A549 (cell line): Measurements from ENCODE around the gene KTN1. TPM values are rescaled to one million over a fixed set of nuclear protein-coding genes. Genes with fewer than 3 reads are reported as not detected.

Source experiments
- ATAC-seq, 2 experiments: fragments of 200-7000 bp in 1 of 2; fragments of >200 bp in 1 of 2; cut with Nextera tagmentation in 1 of 2; cut with Tn5 transposase in 1 of 2; 3 replicates each; pipeline versions ENCODE4 v1.8.0 to v1.9.1; 2018 to 2020; ENCODE audit warnings: mild to moderate bottlenecking in 1 of 2, moderate library complexity in 1 of 2
- CTCF ChIA-PET: fragments of 300-600 bp; sonication (Branson Sonifier 250); formaldehyde crosslinking; extraction: SDS; loops from one replicate; lab custom pipeline; 2021; ENCODE audit warnings: antibody characterized with exemption, inconsistent platforms; lab: Yijun Ruan, JAX
- POLR2A ChIA-PET: fragments of 350-600 bp; formaldehyde crosslinking; extraction: SDS; loops from one replicate; lab custom pipeline; 2021; ENCODE audit warnings: antibody characterized with exemption, inconsistent platforms; lab: Yijun Ruan, JAX
- DNase-seq, 2 experiments: peaks; one replicate each; pipeline versions ENCODE4 v3.0.0 to v3.0.0-alpha.2; 2011 to 2016; ENCODE audit warnings: low read depth in 1 of 2, low spot score in 1 of 2
- FAIRE-seq: peaks from 2 replicates; lab custom pipeline; 2011; peaks lifted over from hg19 to GRCh38; lab: Jason Lieb, UNC
- H3K27ac ChIP-seq, 2 experiments: fragments of >200 bp; sonication (Bioruptor Twin); formaldehyde crosslinking; 3 replicates each; pipeline ENCODE4 v1.5.1; 2016 to 2017
- H3K4me1 ChIP-seq: fragments of >200 bp; sonication (Bioruptor Twin); formaldehyde crosslinking; 3 replicates; pipeline ENCODE4 v1.6.1; 2016
- H3K4me2 ChIP-seq: fragments of >200 bp; sonication (Bioruptor Twin); formaldehyde crosslinking; 3 replicates; pipeline ENCODE4 v1.6.1; 2016
- H3K4me3 ChIP-seq: fragments of >200 bp; sonication (Bioruptor Twin); formaldehyde crosslinking; 3 replicates; pipeline ENCODE4 v1.5.1; 2016
- H3K9me3 ChIP-seq: fragments of >200 bp; sonication (Bioruptor Twin); formaldehyde crosslinking; 3 replicates; pipeline ENCODE4 v1.6.1; 2016
- CBX8 ChIP-seq: fragments of 200-600 bp; sonication (generic); IDR thresholded peaks from 2 replicates; pipeline ENCODE4 v1.6.1; 2016
- CEBPB ChIP-seq, 2 experiments: fragments of >200 bp in 1 of 2; sonication (Bioruptor Twin) in 1 of 2; formaldehyde crosslinking in 1 of 2; IDR thresholded peaks; 2 replicates each; pipeline ENCODE4 v1.6.1; 2012 to 2016
- CHD2 ChIP-seq: fragments of 150-350 bp; IDR thresholded peaks from 2 replicates; pipeline ENCODE4 v1.6.1; 2014; ENCODE audit warnings: low read length; ENCODE audit not compliant: partially characterized antibody
- CHD4 ChIP-seq: fragments of 200-600 bp; sonication (generic); IDR thresholded peaks from 2 replicates; pipeline ENCODE4 v1.6.1; 2016; ENCODE audit warnings: antibody characterized with exemption, mild to moderate bottlenecking, borderline replicate concordance
- CTCF ChIP-seq: fragments of >200 bp; sonication (Bioruptor Twin); formaldehyde crosslinking; IDR thresholded peaks from 3 replicates; pipeline ENCODE4 v1.5.1; 2016
- EHF ChIP-seq: fragments of 250-450 bp; sonication (Bioruptor Pico); IDR thresholded peaks from 2 replicates; pipeline ENCODE4 v1.5.0; 2020; ENCODE audit warnings: mild to moderate bottlenecking
- ELK1 ChIP-seq: fragments of 150-350 bp; IDR thresholded peaks from 2 replicates; pipeline ENCODE4 v1.6.1; 2014; ENCODE audit warnings: low read depth, mild to moderate bottlenecking, low read length
- EP300 ChIP-seq, 2 experiments: fragments of >200 bp; sonication (Bioruptor Twin); formaldehyde crosslinking; IDR thresholded peaks; 2 replicates in 1 of 2; 3 replicates in 1 of 2; pipeline ENCODE4 v1.6.1; 2016 to 2017
- FOSL2 ChIP-seq, 2 experiments: fragments of 450-650 bp in 1 of 2; fragments of >200 bp in 1 of 2; sonication (Bioruptor Twin) in 1 of 2; formaldehyde crosslinking; IDR thresholded peaks; 2 replicates each; pipeline versions ENCODE4 v1.5.0 to v1.6.1; 2016 to 2020; ENCODE audit warnings: mild to moderate bottlenecking in 1 of 2, moderate library complexity in 1 of 2
- FOXS1 ChIP-seq: fragments of 250-450 bp; sonication (Bioruptor Pico); IDR thresholded peaks from 2 replicates; pipeline ENCODE4 v1.5.0; 2020; ENCODE audit warnings: mild to moderate bottlenecking, moderate library complexity
- HDAC2 ChIP-seq: fragments of 200-600 bp; sonication (generic); IDR thresholded peaks from 2 replicates; pipeline ENCODE4 v1.6.1; 2016
- HEYL ChIP-seq: fragments of 250-450 bp; sonication (Bioruptor Pico); IDR thresholded peaks from 2 replicates; pipeline ENCODE4 v1.8.0; 2021; ENCODE audit warnings: mild to moderate bottlenecking, moderate library complexity
- HMGXB4 ChIP-seq: fragments of 250-450 bp; sonication (Bioruptor Pico); IDR thresholded peaks from 2 replicates; pipeline ENCODE4 v1.5.0; 2021; ENCODE audit warnings: mild to moderate bottlenecking, moderate library complexity, borderline replicate concordance
- HOXB13 ChIP-seq: fragments of 250-450 bp; sonication (Bioruptor Pico); IDR thresholded peaks from 2 replicates; pipeline ENCODE4 v1.5.0; 2020; ENCODE audit warnings: low read depth, mild to moderate bottlenecking, moderate library complexity
- KDM1A ChIP-seq: fragments of 200-600 bp; sonication (generic); IDR thresholded peaks from 2 replicates; pipeline ENCODE4 v1.6.1; 2016; ENCODE audit warnings: low read depth, mild to moderate bottlenecking
- MYC ChIP-seq: IDR thresholded peaks from 2 replicates; pipeline ENCODE4 v1.6.1; 2012; ENCODE audit warnings: mild to moderate bottlenecking, inconsistent platforms, low read length, improper control_type of control experiment, borderline replicate concordance
- NFE2L2 ChIP-seq: fragments of 150-350 bp; conservative IDR thresholded peaks from 2 replicates; pipeline ENCODE4 v1.6.1; 2014; ENCODE audit warnings: low read length
- PBX3 ChIP-seq: IDR thresholded peaks from 2 replicates; pipeline ENCODE4 v1.6.1; 2012
- POLR2AphosphoS2 ChIP-seq: conservative IDR thresholded peaks from 2 replicates; pipeline ENCODE4 v1.6.1; 2012; ENCODE audit warnings: low read length, improper control_type of control experiment, inconsistent platforms
- RAD21 ChIP-seq, 2 experiments: fragments of >200 bp in 1 of 2; sonication (Bioruptor Twin) in 1 of 2; formaldehyde crosslinking in 1 of 2; IDR thresholded peaks in 1 of 2; conservative IDR thresholded peaks in 1 of 2; 2 replicates in 1 of 2; 3 replicates in 1 of 2; pipeline ENCODE4 v1.6.1; 2012 to 2018; ENCODE audit warnings: inconsistent platforms in 1 of 2
- RNF2 ChIP-seq: fragments of 200-600 bp; sonication (generic); IDR thresholded peaks from 2 replicates; pipeline ENCODE4 v1.6.1; 2016; ENCODE audit warnings: low read depth, mild to moderate bottlenecking, antibody characterized with exemption, moderate library complexity, borderline replicate concordance
- SMC3 ChIP-seq: fragments of >200 bp; sonication (Bioruptor Twin); formaldehyde crosslinking; IDR thresholded peaks from 3 replicates; pipeline ENCODE4 v1.6.1; 2018; ENCODE audit warnings: inconsistent platforms
- SREBF2 ChIP-seq: fragments of 450-650 bp; IDR thresholded peaks from 2 replicates; pipeline ENCODE4 v1.6.1; 2014; ENCODE audit warnings: mild to moderate bottlenecking, moderate library complexity
- ZC3H11A ChIP-seq: fragments of 450-650 bp; IDR thresholded peaks from 2 replicates; pipeline ENCODE4 v1.6.1; 2014; ENCODE audit warnings: antibody characterized with exemption, mild to moderate bottlenecking
- ZFP36 ChIP-seq: fragments of 450-650 bp; IDR thresholded peaks from 2 replicates; pipeline ENCODE4 v1.6.1; 2014; ENCODE audit warnings: borderline replicate concordance; ENCODE audit not compliant: partially characterized antibody
- WGBS: methylation state at CpG from one replicate; pipeline ENCODE4 v1.1.6; 2017; ENCODE audit errors: missing lambda C conversion rate; 5-methylcytosine and 5-hydroxymethylcytosine counted together
- polyA plus RNA-seq, 4 experiments: library from polyadenylated mRNA; depleted of rRNA in 3 of 4; stranded (reverse); fragments of >200 nt; fragmentation: RNase III in 1 of 4; extraction: RNeasy Plus Mini Kit Qiagen cat#74134 plus additional on column Dnase treatment in 1 of 4; gene quantifications; 2 replicates in 3 of 4; 3 replicates in 1 of 4; pipeline ENCODE4 v1.2.3, GENCODE V29; 2011 to 2017

KTN1 gene
- polyA plus RNA-seq, 2 of the 4 experiments (the other 2 are of a cell fraction) = 153 to 233 TPM

- FAIRE-seq (no peak), DNase-seq (no peak), ATAC-seq (no peak)
- ChIA-PET POLR2A (interaction anchor here (1.0 kb wide), 1 partner anchor 17 kb away, joined by 3 read pairs; no protein-coding TSS in a partner anchor), CTCF (interaction anchor here (1.0 to 3.0 kb wide), 4 partner anchors 16 to 390 kb away, joined by 3 to 10 read pairs (median 4); no protein-coding TSS in a partner anchor)
- H3K4me3 ChIP-seq = no peak overlapping the region
- H3K27ac ChIP-seq = no peak overlapping the region
- H3K9me3 ChIP-seq = no peaks in the 10 kb centered on the region
- TF ChIP-seq SREBF2 (no peak), CEBPB (IDR thresholded peaks at IDR 0.05) (no peak), EHF (CRISPR knock-in tag) (no peak), ELK1 (no peak), CHD2 (no peak), RNF2 (no peak), NFE2L2 (no peak), RAD21 (conservative IDR thresholded peaks at IDR 0.05 in 1 of 2, IDR thresholded peaks at IDR 0.05 in 1 of 2) (no peak), FOSL2 (IDR thresholded peaks at IDR 0.05) (no peak), FOSL2 (CRISPR knock-in tag; IDR thresholded peaks at IDR 0.05) (no peak), CTCF (no peak)
- H3K4me2 ChIP-seq = no peak overlapping the region
- no peaks in the 10 kb centered on the region for H3K4me1 ChIP-seq
These were observed 81.0 kb downstream of the KTN1 start for GRCh38 chr14:55661029-55661428.

- WGBS = 94% methylated on average over 5 of the region's 5 CpGs
- CTCF ChIA-PET = no interaction called here
These were observed 82.7 kb downstream of the KTN1 start for GRCh38 chr14:55662752-55663151.

GRCh38 chr14:55665067-55665675, 85.2 kb downstream of the KTN1 start:
- FAIRE-seq = no peak
- H3K4me1 ChIP-seq = peaks cover 10% of the 10 kb centered on the region; the same call in 2 of the 3 replicates
- ChIA-PET CTCF (no interaction called here), POLR2A (no interaction called here)
- 93% methylated on average over 4 of the region's 4 CpGs for WGBS
- no peak for ATAC-seq
- DNase-seq = no peak
- H3K4me3 ChIP-seq = no peak overlapping the region
- H3K4me2 ChIP-seq = no peak overlapping the region
- no peak overlapping the region for H3K27ac ChIP-seq
- no peaks in the 10 kb centered on the region for H3K9me3 ChIP-seq
- TF ChIP-seq HOXB13 (CRISPR knock-in tag) (no peak), EP300 (IDR thresholded peaks at IDR 0.05) (no peak), SMC3 (no peak), FOXS1 (CRISPR knock-in tag) (no peak), CHD2 (no peak), KDM1A (no peak), HDAC2 (no peak), ZC3H11A (no peak), MYC (no peak), CBX8 (no peak), POLR2AphosphoS2 (no peak), HEYL (CRISPR knock-in tag) (no peak), ZFP36 (no peak), CEBPB (IDR thresholded peaks at IDR 0.05) (no peak), PBX3 (no peak), CHD4 (no peak)

More at GRCh38 chr14:55662752-55663151, 82.7 kb downstream of the KTN1 start:
- no peak overlapping the region for H3K4me2 ChIP-seq
- H3K9me3 ChIP-seq = no peaks in the 10 kb centered on the region
- no peak overlapping the region for H3K4me3 ChIP-seq
- POLR2A ChIA-PET = no interaction called here
- ATAC-seq (no peak), DNase-seq (no peak), FAIRE-seq (no peak)
- no peak overlapping the region for H3K27ac ChIP-seq
- TF ChIP-seq HMGXB4 (CRISPR knock-in tag) (no peak), CHD4 (no peak)
- H3K4me1 ChIP-seq = no peaks in the 10 kb centered on the region
